Fibroblast of lung (primary cell): ENCODE data around the gene HIKESHI. TPM values are rescaled to one million over a fixed set of nuclear protein-coding genes. Genes with fewer than 3 reads are reported as not detected.

Source experiments
- DNase-seq, 2 donors: peaks; one replicate each; pipeline versions ENCODE4 v3.0.0 to v3.0.0-alpha.2; 2010; ENCODE audit warnings: low read depth in 2 of 2
- H2AFZ ChIP-seq: 2 replicates; pipeline ENCODE4 v1.5.1; 2012; ENCODE audit warnings: low read length, control low read depth, inconsistent platforms
- H3K27ac ChIP-seq: 2 replicates; pipeline ENCODE4 v1.5.1; 2011; ENCODE audit warnings: low read length, control low read depth; ENCODE audit not compliant: insufficient read depth
- H3K27me3 ChIP-seq: 2 replicates; pipeline ENCODE4 v1.5.1; 2011; ENCODE audit warnings: mild to moderate bottlenecking, low read length; ENCODE audit not compliant: control insufficient read depth, insufficient read depth
- H3K36me3 ChIP-seq: 2 replicates; pipeline ENCODE4 v1.5.1; 2011; ENCODE audit warnings: low read length; ENCODE audit not compliant: control insufficient read depth, insufficient read depth
- H3K4me1 ChIP-seq: 2 replicates; pipeline ENCODE4 v1.5.1; 2011; ENCODE audit warnings: low read length; ENCODE audit not compliant: control insufficient read depth, insufficient read depth; ENCODE audit errors: extremely low read depth
- H3K4me2 ChIP-seq: 2 replicates; pipeline ENCODE4 v1.5.1; 2011; ENCODE audit warnings: low read length, control low read depth; ENCODE audit not compliant: insufficient read depth; ENCODE audit errors: extremely low read depth
- H3K4me3 ChIP-seq, 4 experiments: fragments of 200-600 bp in 1 of 4; sonication (generic) in 1 of 4; replicated peaks in 1 of 4; 2 replicates each; pipeline ENCODE4 v1.5.1; 2011 to 2016; ENCODE audit warnings: low read length in 4 of 4, low read depth in 3 of 4, mild to moderate bottlenecking in 3 of 4, control low read depth in 2 of 4, inconsistent platforms in 1 of 4, mixed read lengths in 1 of 4; ENCODE audit not compliant: insufficient read depth in 1 of 4; ENCODE audit errors: control extremely low read depth in 1 of 4
- H3K79me2 ChIP-seq: 2 replicates; pipeline ENCODE4 v1.5.1; 2012; ENCODE audit warnings: mild to moderate bottlenecking, low read length, inconsistent platforms; ENCODE audit not compliant: control insufficient read depth, insufficient read depth
- H3K9ac ChIP-seq: 2 replicates; pipeline ENCODE4 v1.5.1; 2011; ENCODE audit warnings: mild to moderate bottlenecking, low read length, control low read depth; ENCODE audit not compliant: insufficient read depth
- H3K9me3 ChIP-seq: 2 replicates; pipeline ENCODE4 v1.5.1; 2012; ENCODE audit warnings: low read depth, low read length; ENCODE audit not compliant: control insufficient read depth, insufficient read depth
- H4K20me1 ChIP-seq: 2 replicates; pipeline ENCODE4 v1.5.1; 2011; ENCODE audit warnings: low read length; ENCODE audit not compliant: control insufficient read depth, insufficient read depth; ENCODE audit errors: extremely low read depth
- CTCF ChIP-seq, 2 donors: IDR thresholded peaks in 1 of 2; conservative IDR thresholded peaks in 1 of 2; 1 replicate in 1 of 2; 2 replicates in 1 of 2; pipeline ENCODE4 v1.5.1; 2011 to 2012; ENCODE audit warnings: low read length in 2 of 2, control low read depth in 1 of 2, inconsistent platforms in 1 of 2, low read depth in 1 of 2, mild to moderate bottlenecking in 1 of 2
- EZH2 ChIP-seq: IDR thresholded peaks from 2 replicates; pipeline ENCODE4 v1.5.1; 2012; ENCODE audit warnings: low read length, control low read depth, mild to moderate bottlenecking; ENCODE audit errors: missing control alignments
- polyA minus RNA-seq: library from RNA; depleted of rRNA, polyadenylated mRNA; stranded (reverse); fragments of >200 nt; gene quantifications from 2 replicates; pipeline ENCODE4 v1.2.3, GENCODE V29; 2011; ENCODE audit warnings: low replicate concordance
- polyA plus RNA-seq, 2 donors: library from polyadenylated mRNA; depleted of rRNA in 1 of 2; stranded (reverse) in 1 of 2; unstranded in 1 of 2; fragments of >200 nt; gene quantifications; 2 replicates each; pipeline ENCODE4 v1.2.1, GENCODE V29; 2011 to 2012; ENCODE audit warnings: missing spikeins in 1 of 2
- total RNA-seq: library from RNA; depleted of rRNA; stranded (reverse); fragments of >200 nt; gene quantifications from 2 replicates; pipeline ENCODE4 v1.2.1, GENCODE V29; 2014

Gene HIKESHI
- total RNA-seq (73.2 and 74.3 TPM in 2 replicates), polyA plus RNA-seq (63.0 and 64.1 TPM in 2 replicates), polyA minus RNA-seq (60.9 and 116 TPM in 2 replicates)
- polyA plus RNA-seq (2012), result 65.4 and 70.6 TPM in 2 replicates

- no peaks in the 10 kb centered on the region for H3K9me3 ChIP-seq
- peaks cover 28% of the 10 kb centered on the region for H3K79me2 ChIP-seq
- peak within 1 kb of the TSS; percentile 81 for H3K27ac ChIP-seq
- TF ChIP-seq EZH2 (no peak), CTCF (conservative IDR thresholded peaks at IDR 0.05 in 1 of 2, IDR thresholded peaks at IDR 0.05 in 1 of 2; ENCODE audit: low read depth in 1 of 2, low read length in 2 of 2) (no peak)
- H3K4me1 ChIP-seq, result no peaks in the 10 kb centered on the region
- DNase-seq, result peak; percentile 98
- no peaks in the 10 kb centered on the region for H3K27me3 ChIP-seq
- H3K4me3 ChIP-seq, result peak within 1 kb of the TSS; percentile 85 to 95 (median 90)
- H3K36me3 ChIP-seq, result no peaks in the 10 kb centered on the region
- H3K4me2 ChIP-seq, result peak within 1 kb of the TSS; percentile 81
- H4K20me1 ChIP-seq, result no peaks in the 10 kb centered on the region
- H2AFZ ChIP-seq, result peak within 1 kb of the TSS; percentile 81
- H3K9ac ChIP-seq, result peak within 1 kb of the TSS; percentile 82
These were observed at the start of gene HIKESHI for GRCh38 chr11:86302092-86302793. Gene HIKESHI, plus strand, starts transcription at chr11:86302240. Its CDS starts 209 bp downstream, at chr11:86302449.

GRCh38 chr11:86255896-86256295, 46.1 kb upstream of the HIKESHI start:
- Histone ChIP-seq H3K9ac (no peak overlapping the region), H3K4me3 (no peak overlapping the region), H3K9me3 (no peaks in the 10 kb centered on the region), H3K27ac (no peak overlapping the region), H3K36me3 (peaks cover 2% of the 10 kb centered on the region), H3K79me2 (peaks cover 26% of the 10 kb centered on the region), H3K4me2 (no peak overlapping the region), H2AFZ (no peak overlapping the region), H3K4me1 (no peaks in the 10 kb centered on the region), H4K20me1 (no peaks in the 10 kb centered on the region), H3K27me3 (no peaks in the 10 kb centered on the region)
- TF ChIP-seq EZH2 (no peak), CTCF (conservative IDR thresholded peaks at IDR 0.05 in 1 of 2, IDR thresholded peaks at IDR 0.05 in 1 of 2; ENCODE audit: low read depth in 1 of 2, low read length in 2 of 2) (no peak)
- DNase-seq, result no peak

- Histone ChIP-seq H3K36me3 (peaks cover 2% of the 10 kb centered on the region), H3K27me3 (no peaks in the 10 kb centered on the region), H4K20me1 (no peaks in the 10 kb centered on the region), H3K79me2 (peaks cover 20% of the 10 kb centered on the region), H3K4me3 (no peak overlapping the region), H2AFZ (no peak overlapping the region), H3K9me3 (no peaks in the 10 kb centered on the region), H3K4me1 (no peaks in the 10 kb centered on the region), H3K4me2 (no peak overlapping the region), H3K27ac (no peak overlapping the region), H3K9ac (no peak overlapping the region)
- TF ChIP-seq EZH2 (no peak), CTCF (conservative IDR thresholded peaks at IDR 0.05 in 1 of 2, IDR thresholded peaks at IDR 0.05 in 1 of 2; ENCODE audit: low read depth in 1 of 2, low read length in 2 of 2) (no peak)
- no peak for DNase-seq
These were observed 45.4 kb upstream of the HIKESHI start for GRCh38 chr11:86256608-86257007.
